Pancreas (tissue), 10 donors: ENCODE results near the gene CFAP74. TPM values are rescaled to one million over a fixed set of nuclear protein-coding genes. Genes with fewer than 3 reads are reported as not detected.
A peak's percentile ranks its signal among the peaks of the same experiment; 100 is the strongest.

Experiments used
- ATAC-seq, 4 donors: fragments of 200-7000 bp; cut with Tn5 transposase; one replicate each; pipeline versions ENCODE4 v1.8.0 to v1.9.1; 2020; ENCODE audit warnings: mild to moderate bottlenecking in 4 of 4, moderate library complexity in 4 of 4
- DNase-seq, 6 donors: peaks; one replicate each; pipeline ENCODE4 v3.0.0-alpha.2; 2020
- FAIRE-seq: peaks from 2 replicates; lab custom pipeline; 2012; peaks lifted over from hg19 to GRCh38; lab: Jason Lieb, UNC
- H3K27ac ChIP-seq, 4 donors: fragments of 200-600 bp; sonication (generic); 1 replicate in 3 of 4; 2 replicates in 1 of 4; pipeline versions ENCODE4 v1.5.0 to v1.8.0; 2020
- H3K27me3 ChIP-seq, 4 donors: fragments of 200-600 bp; one replicate each; pipeline ENCODE4 v1.8.0; 2021
- H3K36me3 ChIP-seq, 3 donors: fragments of 200-600 bp; sonication (generic) in 1 of 3; one replicate each; pipeline versions ENCODE4 v1.5.0 to v1.8.0; 2020 to 2021
- H3K4me1 ChIP-seq, 3 donors: fragments of 200-600 bp; one replicate each; pipeline ENCODE4 v1.8.0; 2021
- H3K4me3 ChIP-seq, 4 donors: fragments of 200-600 bp; sonication (generic) in 2 of 4; one replicate each; pipeline versions ENCODE4 v1.5.0 to v1.8.0; 2020 to 2021
- H3K9me3 ChIP-seq, 4 donors: fragments of 200-600 bp; one replicate each; pipeline ENCODE4 v1.8.0; 2021
- WGBS, 2 donors: extraction: QIAGEN DNeasy Blood & Tissue Kit; methylation state at CpG; one replicate each; pipeline ENCODE4 v1.1.7; 2013; 5-methylcytosine and 5-hydroxymethylcytosine counted together
- intact Hi-C, 3 donors: fragments of 100-400 bp; cut with DNase I; formaldehyde crosslinking; loops; one replicate each; pipeline versions ENCODE4 v1.11.1 to v1.14.2; 2022
- polyA plus RNA-seq, 2 donors: library from polyadenylated mRNA; stranded (reverse); fragments of 200-250 nt; gene quantifications; one replicate each; pipeline ENCODE4 v1.2.3, GENCODE V29; 2013
- total RNA-seq, 6 donors: library from RNA; stranded (reverse); fragmentation: NEBNext Ultra II Directional in 4 of 6; extraction: Animal tissue kit (Norgen Biotek cat#: 25700) in 4 of 6; gene quantifications; one replicate each; pipeline versions ENCODE4 v1.2.1 to v1.2.4, GENCODE V29; 2021 to 2023
- TF ChIP-seq, protein P1 (sequence below), 4 donors: fragments of 200-600 bp; sonication (generic) in 3 of 4; IDR thresholded peaks; one replicate each; pipeline versions ENCODE4 v1.5.0 to v1.8.0; 2021; ENCODE audit warnings: antibody characterized with exemption in 4 of 4
- donor health status: healthy with polysubstance abuse.
- donor health status: DM: no; HTN: no; CAD: no; lungs with moderate emphysema.
- donor health status: DM: no; HTN: no; CAD: no.
- donor health status: control.
- donor health status: control.
- donor health status: Bipolar disorder and iron deficiency.
- donor health status: DM: yes; HTN: yes; CAD: no.
- donor health status: DM: no; HTN: no; CAD: no.
- donor health status: DM: no; HTN: no; CAD: no.
- donor health status: DM: yes; HTN: yes; CAD: no.

Gene CFAP74
- total and polyA plus RNA-seq, 8 donors, result 0.08 to 0.16 TPM; not detected in 6

DNA sequence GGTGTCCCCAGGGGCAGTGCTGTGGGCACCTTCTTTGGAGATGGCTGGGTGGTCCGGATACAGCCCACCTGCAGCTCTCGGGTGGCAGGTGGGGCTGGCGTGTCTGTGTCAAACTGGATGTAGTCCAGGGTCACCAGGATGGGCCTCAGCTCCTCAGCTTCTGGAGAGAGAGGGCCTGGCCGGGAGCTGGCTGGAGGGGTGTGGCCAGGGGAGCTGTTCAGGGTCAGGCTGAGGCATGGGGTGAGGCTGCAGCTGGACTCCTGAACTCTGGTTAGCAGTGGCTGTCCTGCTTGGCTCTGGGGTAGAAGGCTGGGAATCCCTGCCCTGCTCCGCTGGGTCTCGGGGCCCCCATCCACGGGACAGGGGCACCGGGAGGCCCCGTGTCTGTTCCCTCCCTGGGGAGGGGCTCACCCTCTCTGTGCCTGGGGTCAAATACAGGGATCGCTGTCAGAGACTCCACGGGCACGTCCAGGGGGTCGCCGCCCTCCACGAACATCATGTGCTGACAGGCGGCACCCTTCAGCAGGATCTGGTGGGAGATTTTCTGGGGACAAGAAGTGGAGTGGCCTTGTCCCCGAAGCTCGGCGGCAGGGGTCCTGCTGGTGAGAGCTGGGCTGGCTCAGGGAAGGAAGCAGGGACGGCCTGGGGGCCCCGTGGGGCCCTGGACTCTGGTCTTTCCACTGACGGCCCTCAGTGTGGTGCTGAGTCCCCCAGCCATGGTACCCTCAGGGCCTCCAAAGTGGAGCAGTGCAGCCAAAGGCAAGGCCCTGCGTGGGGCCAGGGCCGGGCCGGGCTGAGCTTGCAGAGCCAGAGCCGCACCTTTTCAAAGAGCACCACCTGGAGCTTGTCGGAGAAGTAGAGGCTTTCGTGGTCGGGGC is 80.4 kb downstream of the CFAP74 start:
- TF ChIP-seq, protein P1, sequence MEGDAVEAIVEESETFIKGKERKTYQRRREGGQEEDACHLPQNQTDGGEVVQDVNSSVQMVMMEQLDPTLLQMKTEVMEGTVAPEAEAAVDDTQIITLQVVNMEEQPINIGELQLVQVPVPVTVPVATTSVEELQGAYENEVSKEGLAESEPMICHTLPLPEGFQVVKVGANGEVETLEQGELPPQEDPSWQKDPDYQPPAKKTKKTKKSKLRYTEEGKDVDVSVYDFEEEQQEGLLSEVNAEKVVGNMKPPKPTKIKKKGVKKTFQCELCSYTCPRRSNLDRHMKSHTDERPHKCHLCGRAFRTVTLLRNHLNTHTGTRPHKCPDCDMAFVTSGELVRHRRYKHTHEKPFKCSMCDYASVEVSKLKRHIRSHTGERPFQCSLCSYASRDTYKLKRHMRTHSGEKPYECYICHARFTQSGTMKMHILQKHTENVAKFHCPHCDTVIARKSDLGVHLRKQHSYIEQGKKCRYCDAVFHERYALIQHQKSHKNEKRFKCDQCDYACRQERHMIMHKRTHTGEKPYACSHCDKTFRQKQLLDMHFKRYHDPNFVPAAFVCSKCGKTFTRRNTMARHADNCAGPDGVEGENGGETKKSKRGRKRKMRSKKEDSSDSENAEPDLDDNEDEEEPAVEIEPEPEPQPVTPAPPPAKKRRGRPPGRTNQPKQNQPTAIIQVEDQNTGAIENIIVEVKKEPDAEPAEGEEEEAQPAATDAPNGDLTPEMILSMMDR (IDR thresholded peaks at IDR 0.05), result no peak
- Histone ChIP-seq H3K9me3 (no peaks in the 10 kb centered on the region), H3K27ac (no peak overlapping the region), H3K27me3 (no peaks in the 10 kb centered on the region), H3K36me3 (no peaks in the 10 kb centered on the region), H3K4me3 (no peak overlapping the region), H3K4me1 (peaks cover 0 to 5% (median 0%) of the 10 kb centered on the region in 3 donors)
- ATAC-seq (no peak), DNase-seq (peak in 4 of 6 donors; percentile 21 to 82 (median 54)), FAIRE-seq (no peak)
- intact Hi-C loops, result no loop called here
- WGBS, 2 donors, result 70 to 73% methylated on average over 26 to 29 of the region's 29 CpGs

DNA sequence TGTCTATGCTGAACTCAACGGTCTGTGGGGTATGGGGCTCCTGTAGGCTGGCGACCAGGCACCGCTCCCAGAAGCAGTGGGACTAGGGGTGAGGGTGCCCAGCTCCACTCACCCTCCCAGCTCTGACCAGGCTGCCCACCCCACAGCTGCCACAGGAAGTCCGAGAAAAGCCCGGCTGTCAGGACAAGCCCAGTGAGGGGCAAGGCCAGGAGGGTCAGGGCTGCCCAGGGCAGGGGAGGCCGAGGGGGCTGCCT is 81.0 kb downstream of the CFAP74 start:
- WGBS, 2 donors, result 80% methylated on average over 6 of the region's 6 CpGs
- peak in 2 of 6 donors; percentile 22 to 59 for DNase-seq

DNA sequence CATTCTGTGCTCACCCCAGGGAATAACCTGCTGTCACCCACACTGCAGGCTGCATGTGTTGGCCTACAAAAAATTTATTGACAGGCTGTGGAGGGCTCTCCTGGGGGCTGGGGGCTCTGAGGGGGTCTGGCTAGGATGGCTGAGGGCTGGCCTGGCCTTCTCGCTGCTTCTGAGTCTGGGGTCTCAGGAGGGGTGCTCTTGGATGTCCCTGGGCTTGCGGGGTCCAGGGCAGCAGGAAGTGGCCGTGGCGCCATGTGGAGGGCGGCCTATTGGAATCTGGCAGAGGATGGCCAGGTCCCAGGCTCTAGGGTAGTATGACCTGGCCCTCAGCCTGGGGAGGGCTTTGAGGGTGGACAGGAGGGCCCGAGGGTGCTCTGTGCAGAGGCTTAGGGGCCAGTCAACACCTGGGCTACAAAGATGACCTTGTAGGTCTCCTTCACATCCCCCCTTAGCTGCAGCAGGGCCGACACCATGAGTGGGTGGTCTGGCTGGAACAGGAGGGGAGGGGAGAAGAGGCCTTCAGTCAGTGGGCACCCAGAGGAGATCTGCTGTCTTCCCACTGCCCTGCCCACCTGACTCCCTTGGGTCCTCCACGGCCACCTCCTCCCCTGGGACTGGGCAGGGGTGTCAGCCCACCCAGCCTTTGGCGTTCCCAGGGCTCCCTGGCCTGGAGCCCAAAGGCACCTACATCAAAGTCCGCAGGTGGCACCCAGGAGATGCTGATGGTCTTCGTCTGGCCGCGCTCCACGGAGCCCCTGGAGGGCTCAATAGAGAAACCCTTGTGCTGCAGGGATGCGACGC is 81.5 kb downstream of the CFAP74 start:
- Histone ChIP-seq H3K36me3 (no peaks in the 10 kb centered on the region), H3K27me3 (no peaks in the 10 kb centered on the region), H3K9me3 (no peaks in the 10 kb centered on the region), H3K4me3 (no peak overlapping the region), H3K27ac (no peak overlapping the region), H3K4me1 (peaks cover 0 to 5% (median 0%) of the 10 kb centered on the region in 3 donors)
- TF ChIP-seq, protein P1 (IDR thresholded peaks at IDR 0.05), result no peak
- peak in 4 of 6 donors; percentile 31 to 72 (median 60) for DNase-seq
- ATAC-seq, result no peak
- intact Hi-C loops, result no loop called here
- no peak for FAIRE-seq
- 90 to 91% methylated on average over 16 of the region's 16 CpGs for WGBS, 2 donors

More for the DNA sequence above, 81.0 kb downstream of the CFAP74 start:
- no peak for FAIRE-seq
- Histone ChIP-seq H3K36me3 (no peaks in the 10 kb centered on the region), H3K4me3 (no peak overlapping the region), H3K27ac (no peak overlapping the region), H3K27me3 (no peaks in the 10 kb centered on the region), H3K9me3 (no peaks in the 10 kb centered on the region), H3K4me1 (peaks cover 0 to 5% (median 0%) of the 10 kb centered on the region in 3 donors)
- TF ChIP-seq, protein P1 (IDR thresholded peaks at IDR 0.05), result no peak
- intact Hi-C loops, result no loop called here
- ATAC-seq, result no peak

DNA sequence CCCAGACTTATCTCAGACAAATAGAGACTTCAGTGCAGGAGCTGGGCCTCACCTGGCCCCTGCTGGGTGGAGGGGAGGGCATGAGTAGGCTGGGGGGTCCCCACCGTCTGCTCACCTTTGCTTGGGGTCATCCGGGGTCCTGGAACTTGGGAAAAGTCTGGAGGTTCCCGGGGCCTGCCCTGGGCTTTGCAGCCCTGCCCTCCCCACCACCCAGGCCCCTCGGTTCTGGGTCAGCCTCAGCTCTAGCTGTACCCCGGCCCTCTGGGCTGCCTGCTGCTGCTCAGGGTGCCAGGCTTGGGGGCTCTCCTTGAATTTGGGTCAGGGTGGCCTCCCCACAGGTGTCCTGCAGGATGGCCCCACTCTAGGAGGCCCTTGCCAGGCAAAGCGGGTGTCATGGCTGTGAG is 82.1 kb downstream of the CFAP74 start:
- Histone ChIP-seq H3K9me3 (no peaks in the 10 kb centered on the region), H3K4me1 (peaks cover 0 to 7% (median 0%) of the 10 kb centered on the region in 3 donors), H3K27me3 (no peaks in the 10 kb centered on the region), H3K27ac (no peak overlapping the region), H3K36me3 (no peaks in the 10 kb centered on the region), H3K4me3 (no peak overlapping the region)
- DNase-seq, result peak in 5 of 6 donors; percentile 32 to 86 (median 55)
- TF ChIP-seq, protein P1 (IDR thresholded peaks at IDR 0.05), result no peak
- no peak for ATAC-seq
- intact Hi-C loops, result no loop called here
- WGBS, 2 donors, result 84 to 91% methylated on average over 6 of the region's 6 CpGs
- no peak for FAIRE-seq
